ENCODE data around the gene FAM170B. TPM values are rescaled to one million over a fixed set of nuclear protein-coding genes. Genes with fewer than 3 reads are reported as not detected.
A peak's percentile ranks its signal among the peaks of the same experiment; 100 is the strongest.

Gene FAM170B
- total RNA-seq, result not detected

DNA sequence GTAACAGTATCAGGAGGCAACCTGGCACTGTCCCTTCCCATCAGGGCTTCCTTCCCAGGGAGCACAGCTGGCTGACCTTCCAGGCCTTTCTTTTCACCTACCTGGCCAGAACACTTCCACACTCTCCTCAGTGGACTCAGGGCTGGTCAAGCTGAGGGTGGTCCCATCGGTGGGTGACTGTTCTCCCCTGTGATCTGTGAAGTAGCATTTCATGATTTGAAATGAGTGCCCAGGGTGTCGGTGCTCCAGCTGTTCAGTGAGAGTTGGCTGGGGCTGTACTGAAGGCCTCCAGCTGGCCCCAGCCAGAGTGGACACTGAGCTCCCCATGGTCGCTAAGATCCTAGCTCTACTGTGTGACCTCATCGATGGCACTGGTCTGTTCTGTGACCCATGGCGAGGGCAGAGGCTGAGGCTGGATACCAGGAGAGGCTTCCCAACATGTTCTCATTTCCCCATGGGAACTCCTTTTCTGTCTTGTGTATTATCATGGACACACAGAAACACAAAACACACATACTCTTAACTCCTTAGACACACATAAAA is at the start of gene FAM170B:
FAM170B (minus strand) TSS at position 316 of the 543 bp plus-strand sequence; CDS start at position 213, 103 bp downstream.
- intact Hi-C loops (cut with DNase I), result no loop called here
- H3K4me3 ChIP-seq, result no peak within 1 kb of the TSS
- no peaks in the 10 kb centered on the region for H3K4me1 ChIP-seq
- no peak for DNase-seq
- no peak within 1 kb of the TSS for H3K9ac ChIP-seq (ENCODE audit: low read depth in 2 of 2, low read length in 2 of 2)
- H3K36me3 ChIP-seq, result no peaks in the 10 kb centered on the region
- H3K9me3 ChIP-seq, result no peaks in the 10 kb centered on the region
- H3K27me3 ChIP-seq, result no peaks in the 10 kb centered on the region
- TF ChIP-seq, protein P1, sequence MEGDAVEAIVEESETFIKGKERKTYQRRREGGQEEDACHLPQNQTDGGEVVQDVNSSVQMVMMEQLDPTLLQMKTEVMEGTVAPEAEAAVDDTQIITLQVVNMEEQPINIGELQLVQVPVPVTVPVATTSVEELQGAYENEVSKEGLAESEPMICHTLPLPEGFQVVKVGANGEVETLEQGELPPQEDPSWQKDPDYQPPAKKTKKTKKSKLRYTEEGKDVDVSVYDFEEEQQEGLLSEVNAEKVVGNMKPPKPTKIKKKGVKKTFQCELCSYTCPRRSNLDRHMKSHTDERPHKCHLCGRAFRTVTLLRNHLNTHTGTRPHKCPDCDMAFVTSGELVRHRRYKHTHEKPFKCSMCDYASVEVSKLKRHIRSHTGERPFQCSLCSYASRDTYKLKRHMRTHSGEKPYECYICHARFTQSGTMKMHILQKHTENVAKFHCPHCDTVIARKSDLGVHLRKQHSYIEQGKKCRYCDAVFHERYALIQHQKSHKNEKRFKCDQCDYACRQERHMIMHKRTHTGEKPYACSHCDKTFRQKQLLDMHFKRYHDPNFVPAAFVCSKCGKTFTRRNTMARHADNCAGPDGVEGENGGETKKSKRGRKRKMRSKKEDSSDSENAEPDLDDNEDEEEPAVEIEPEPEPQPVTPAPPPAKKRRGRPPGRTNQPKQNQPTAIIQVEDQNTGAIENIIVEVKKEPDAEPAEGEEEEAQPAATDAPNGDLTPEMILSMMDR (IDR thresholded peaks at IDR 0.05), result no peak
- H3K27ac ChIP-seq, result no peak within 1 kb of the TSS

DNA sequence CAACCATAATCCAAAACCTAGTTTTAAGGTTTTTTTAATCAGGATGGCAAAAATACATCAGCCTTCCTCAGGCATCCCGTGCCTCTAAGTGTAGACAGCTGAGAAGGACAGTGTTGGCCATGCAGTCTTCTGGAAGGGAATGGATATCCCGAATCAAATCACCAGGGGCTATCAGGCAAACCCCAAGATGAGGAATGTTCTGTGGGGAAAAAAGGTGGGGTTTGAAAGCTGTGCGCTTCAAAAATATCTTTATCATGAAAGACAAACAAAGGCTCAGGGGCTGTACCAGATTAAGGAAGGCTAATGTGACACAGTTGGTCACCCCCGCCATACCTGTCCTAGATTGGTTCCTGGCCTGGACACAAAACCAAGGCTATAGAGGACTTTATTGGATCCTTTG is 49.0 kb upstream of the FAM170B start:
- Histone ChIP-seq H3K36me3 (no peaks in the 10 kb centered on the region), H3K4me3 (no peak overlapping the region), H3K27me3 (no peaks in the 10 kb centered on the region), H3K9me3 (no peaks in the 10 kb centered on the region), H3K4me1 (no peaks in the 10 kb centered on the region), H3K27ac (no peak overlapping the region), H3K9ac (ENCODE audit: low read depth in 2 of 2, low read length in 2 of 2) (no peak overlapping the region)
- no peak for DNase-seq
- TF ChIP-seq, protein P1 (IDR thresholded peaks at IDR 0.05), result no peak
- intact Hi-C loops (cut with DNase I), result no loop called here

DNA sequence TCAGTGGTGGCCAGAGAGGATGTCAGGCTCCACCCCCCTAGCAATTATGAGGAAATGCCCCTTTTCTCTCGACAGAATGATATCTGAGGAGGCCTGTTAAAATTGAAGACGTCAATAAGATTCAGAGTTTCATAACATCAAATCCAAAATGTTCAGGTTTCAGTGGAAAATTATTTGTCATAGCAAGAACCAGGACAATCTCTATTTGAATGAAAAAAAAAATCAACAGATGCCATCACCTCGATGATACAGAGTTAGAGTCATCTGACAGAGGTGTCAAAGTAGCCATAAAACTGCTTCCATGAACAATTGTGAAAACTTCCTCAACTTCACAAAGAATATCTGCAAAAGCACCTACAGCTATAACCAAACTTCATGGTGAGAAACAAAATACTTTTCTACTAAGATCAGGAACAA is 46.6 kb upstream of the FAM170B start:
- no peak overlapping the region for H3K27ac ChIP-seq
- DNase-seq, result no peak
- TF ChIP-seq, protein P1 (IDR thresholded peaks at IDR 0.05), result no peak
- intact Hi-C loops (cut with DNase I), result no loop called here
- no peak overlapping the region for H3K4me3 ChIP-seq
- no peaks in the 10 kb centered on the region for H3K27me3 ChIP-seq
- H3K9ac ChIP-seq (ENCODE audit: low read depth in 2 of 2, low read length in 2 of 2), result peak overlapping the region in 1 of 2 donors; percentile 2
- H3K36me3 ChIP-seq, result no peaks in the 10 kb centered on the region
- no peaks in the 10 kb centered on the region for H3K9me3 ChIP-seq
- H3K4me1 ChIP-seq, result no peaks in the 10 kb centered on the region

DNA sequence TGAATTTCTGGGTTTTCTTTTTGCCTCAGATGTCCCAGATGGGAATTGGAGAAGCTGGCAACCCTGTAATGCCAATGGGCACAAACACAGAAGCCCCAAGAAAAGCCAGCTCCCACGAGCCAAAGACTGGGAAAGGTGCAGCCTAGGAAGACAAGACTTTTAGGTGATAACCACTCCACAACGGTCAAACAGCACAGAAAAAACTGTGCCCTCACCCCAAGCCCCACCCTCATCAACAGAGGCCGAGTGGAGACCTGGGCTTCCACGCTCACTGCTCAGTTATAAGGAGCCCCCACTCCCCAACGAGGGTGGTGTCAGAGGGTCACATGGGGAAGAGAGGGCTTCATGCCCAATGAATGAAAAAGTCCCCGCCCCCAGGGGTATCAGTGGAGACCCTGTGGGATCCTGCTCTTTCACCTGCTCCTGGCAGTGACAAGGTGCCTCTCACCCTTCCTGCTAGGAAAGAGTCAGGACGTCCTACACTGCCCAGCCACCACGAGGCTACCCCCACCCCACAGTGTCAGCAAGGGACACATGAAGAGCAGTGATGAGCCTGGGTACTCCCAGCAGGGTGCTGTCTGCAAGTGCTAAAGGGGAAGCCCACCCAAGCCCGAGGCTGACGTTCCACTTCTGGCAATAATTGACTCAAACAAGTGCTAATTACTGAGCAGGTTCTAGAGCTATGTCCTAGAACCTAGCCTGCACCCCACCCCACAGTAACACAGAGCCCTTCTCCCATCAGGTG is 46.0 kb upstream of the FAM170B start:
- Histone ChIP-seq H3K36me3 (no peaks in the 10 kb centered on the region), H3K4me3 (no peak overlapping the region), H3K4me1 (no peaks in the 10 kb centered on the region), H3K9ac (ENCODE audit: low read depth in 2 of 2, low read length in 2 of 2) (peak overlapping the region in 1 of 2 donors; percentile 2), H3K27ac (no peak overlapping the region), H3K27me3 (no peaks in the 10 kb centered on the region), H3K9me3 (no peaks in the 10 kb centered on the region)
- TF ChIP-seq, protein P1 (IDR thresholded peaks at IDR 0.05), result no peak
- peak; percentile 13 for DNase-seq
- intact Hi-C loops (cut with DNase I), result no loop called here

DNA sequence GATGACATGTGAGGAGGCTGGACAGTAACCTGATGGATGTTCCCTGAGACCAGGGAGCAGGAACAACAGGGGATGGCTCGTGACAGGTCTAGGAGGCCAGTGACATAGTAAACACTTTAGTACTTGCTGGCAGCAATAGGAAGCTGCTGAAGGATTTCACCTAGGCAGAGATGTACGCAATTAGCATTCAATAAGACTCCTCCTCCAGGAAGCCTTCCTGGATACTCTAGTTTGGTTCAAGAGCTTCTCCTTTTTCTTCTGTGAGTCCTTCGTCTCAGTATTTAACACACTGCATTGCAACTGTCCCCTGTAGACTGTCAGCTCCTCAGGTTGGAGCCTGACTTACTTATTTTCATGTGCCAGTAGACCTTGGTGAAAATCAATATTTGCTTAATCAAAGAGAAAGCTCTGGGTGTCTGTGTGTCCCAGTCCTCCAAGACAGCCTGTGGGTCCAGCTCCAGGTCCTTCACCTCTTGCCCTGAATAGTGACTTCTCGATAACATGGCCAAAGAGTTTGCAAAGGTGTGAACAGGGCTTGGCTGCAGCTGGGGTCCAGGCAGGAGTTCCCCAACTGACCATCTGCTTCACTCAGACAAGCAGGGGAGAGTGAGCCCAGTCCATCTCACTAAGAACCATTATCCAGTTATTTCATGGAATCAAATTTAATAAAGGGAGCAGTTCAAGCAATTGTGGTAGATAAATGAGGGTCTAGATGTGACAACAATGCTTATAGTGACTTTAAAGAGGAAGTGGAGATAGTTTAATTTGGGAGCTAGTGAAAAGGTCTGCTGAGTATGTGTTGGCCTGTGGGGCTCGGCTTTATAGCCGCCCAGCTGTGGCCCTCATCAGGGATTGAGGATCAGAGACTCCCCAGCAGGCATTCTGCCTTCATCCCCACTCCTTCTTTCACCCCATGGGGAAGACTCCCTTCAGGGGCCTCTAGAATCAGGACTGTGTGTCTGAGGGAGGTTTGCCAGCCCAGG is 45.0 kb upstream of the FAM170B start:
- Histone ChIP-seq H3K4me1 (no peaks in the 10 kb centered on the region), H3K4me3 (no peak overlapping the region), H3K27ac (no peak overlapping the region), H3K36me3 (no peaks in the 10 kb centered on the region), H3K9me3 (no peaks in the 10 kb centered on the region), H3K27me3 (no peaks in the 10 kb centered on the region), H3K9ac (ENCODE audit: low read depth in 2 of 2, low read length in 2 of 2) (no peak overlapping the region)
- no peak for DNase-seq
- TF ChIP-seq, protein P1 (IDR thresholded peaks at IDR 0.05), result no peak
- intact Hi-C loops (cut with DNase I), result no loop called here
